ENCODE results near the gene SLC24A3.

The SLC24A3 gene

DNA sequence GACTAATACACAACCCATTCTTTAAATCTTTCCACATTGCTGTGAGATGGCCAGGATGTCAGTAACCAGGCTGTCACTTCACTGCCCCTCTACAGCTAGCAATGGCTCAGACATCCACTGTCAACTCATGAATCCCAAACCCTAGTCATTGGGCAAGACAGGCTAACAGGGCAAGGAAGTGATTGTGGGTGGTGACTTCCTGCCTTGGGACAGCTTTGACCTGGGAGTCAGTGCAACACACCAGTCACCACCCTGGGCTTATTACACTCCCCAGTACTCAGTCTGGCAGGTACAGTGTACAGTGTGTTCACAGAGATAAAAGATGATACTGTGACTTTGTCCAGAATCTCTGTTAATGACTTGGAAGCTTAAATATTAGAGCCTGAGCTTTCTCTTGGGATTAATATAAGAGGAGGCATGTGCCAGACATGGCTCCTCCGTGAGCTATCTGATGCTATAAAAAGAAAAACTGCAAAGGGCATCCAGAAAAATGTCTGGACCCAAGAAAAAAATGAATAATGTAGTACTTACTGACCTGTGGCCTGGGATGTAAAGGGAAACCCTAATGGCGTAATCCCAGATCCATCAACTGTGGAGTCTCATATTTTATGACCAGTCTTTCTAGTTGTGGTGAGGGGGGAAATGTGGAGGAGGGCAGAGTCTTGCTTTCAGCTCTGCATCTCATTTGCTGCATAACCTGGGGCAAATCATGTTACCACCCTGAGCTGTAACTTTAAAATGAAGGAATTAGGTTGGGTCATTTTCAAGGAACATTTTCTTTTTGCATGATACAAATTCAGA is 244.4 kb downstream of the SLC24A3 start:
- TF ChIP-seq, protein P1, sequence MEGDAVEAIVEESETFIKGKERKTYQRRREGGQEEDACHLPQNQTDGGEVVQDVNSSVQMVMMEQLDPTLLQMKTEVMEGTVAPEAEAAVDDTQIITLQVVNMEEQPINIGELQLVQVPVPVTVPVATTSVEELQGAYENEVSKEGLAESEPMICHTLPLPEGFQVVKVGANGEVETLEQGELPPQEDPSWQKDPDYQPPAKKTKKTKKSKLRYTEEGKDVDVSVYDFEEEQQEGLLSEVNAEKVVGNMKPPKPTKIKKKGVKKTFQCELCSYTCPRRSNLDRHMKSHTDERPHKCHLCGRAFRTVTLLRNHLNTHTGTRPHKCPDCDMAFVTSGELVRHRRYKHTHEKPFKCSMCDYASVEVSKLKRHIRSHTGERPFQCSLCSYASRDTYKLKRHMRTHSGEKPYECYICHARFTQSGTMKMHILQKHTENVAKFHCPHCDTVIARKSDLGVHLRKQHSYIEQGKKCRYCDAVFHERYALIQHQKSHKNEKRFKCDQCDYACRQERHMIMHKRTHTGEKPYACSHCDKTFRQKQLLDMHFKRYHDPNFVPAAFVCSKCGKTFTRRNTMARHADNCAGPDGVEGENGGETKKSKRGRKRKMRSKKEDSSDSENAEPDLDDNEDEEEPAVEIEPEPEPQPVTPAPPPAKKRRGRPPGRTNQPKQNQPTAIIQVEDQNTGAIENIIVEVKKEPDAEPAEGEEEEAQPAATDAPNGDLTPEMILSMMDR (IDR thresholded peaks at IDR 0.05; ENCODE audit: low read depth, low read length), result no peak
- H3K4me3 ChIP-seq (replicated peaks in 1 of 2; ENCODE audit: low read depth in 2 of 2, low read length in 2 of 2), result no peak overlapping the region
- peak in 1 of 2 donors; percentile 8 for DNase-seq (ENCODE audit: low read depth in 2 of 2)

DNA sequence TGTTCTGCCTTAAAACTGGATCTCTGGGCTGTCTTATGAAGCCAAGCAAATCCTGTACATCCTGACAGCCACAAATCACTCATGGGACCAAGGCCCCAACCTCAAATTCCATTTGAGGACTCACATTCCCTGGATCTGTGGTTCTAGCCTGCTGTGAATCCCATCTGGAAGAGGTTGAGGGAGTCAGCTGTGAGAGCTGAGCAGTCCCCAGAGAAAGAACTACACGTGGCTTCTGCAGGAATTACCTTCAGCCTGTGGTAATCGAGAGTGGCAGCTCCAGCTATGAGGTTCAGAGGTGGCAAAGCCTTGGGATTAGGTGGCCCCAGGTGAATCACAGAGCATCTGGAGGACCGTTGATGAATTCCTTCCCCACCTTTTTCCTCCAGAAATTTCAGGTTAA is 245.2 kb downstream of the SLC24A3 start:
- no peak for DNase-seq (ENCODE audit: low read depth in 2 of 2)
- H3K4me3 ChIP-seq (replicated peaks in 1 of 2; ENCODE audit: low read depth in 2 of 2, low read length in 2 of 2), result no peak overlapping the region
- TF ChIP-seq, protein P1 (IDR thresholded peaks at IDR 0.05; ENCODE audit: low read depth, low read length), result no peak

DNA sequence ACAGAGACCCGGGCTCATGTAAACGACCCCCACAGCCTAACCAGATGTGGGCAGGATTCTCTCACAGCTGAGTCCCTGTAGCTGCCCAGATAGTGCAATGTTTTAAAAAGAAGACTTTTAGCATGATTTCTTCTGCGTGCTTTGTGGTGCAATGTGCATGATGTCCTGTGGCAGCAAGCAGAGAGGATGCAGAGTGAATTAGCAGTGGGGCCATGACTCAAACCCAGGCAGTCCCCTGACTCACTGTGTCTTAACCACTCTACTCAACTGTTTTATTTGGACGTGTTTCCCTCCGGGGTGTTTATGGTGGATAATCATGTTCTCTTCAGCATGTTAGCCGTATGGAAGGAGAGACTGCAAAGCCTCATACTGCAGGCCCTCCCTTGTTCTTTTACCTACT is 247.9 kb downstream of the SLC24A3 start:
- TF ChIP-seq, protein P1 (IDR thresholded peaks at IDR 0.05; ENCODE audit: low read depth, low read length), result no peak
- peak; percentile 22 to 87 for DNase-seq (ENCODE audit: low read depth in 2 of 2)
- H3K4me3 ChIP-seq (replicated peaks in 1 of 2; ENCODE audit: low read depth in 2 of 2, low read length in 2 of 2), result no peak overlapping the region

DNA sequence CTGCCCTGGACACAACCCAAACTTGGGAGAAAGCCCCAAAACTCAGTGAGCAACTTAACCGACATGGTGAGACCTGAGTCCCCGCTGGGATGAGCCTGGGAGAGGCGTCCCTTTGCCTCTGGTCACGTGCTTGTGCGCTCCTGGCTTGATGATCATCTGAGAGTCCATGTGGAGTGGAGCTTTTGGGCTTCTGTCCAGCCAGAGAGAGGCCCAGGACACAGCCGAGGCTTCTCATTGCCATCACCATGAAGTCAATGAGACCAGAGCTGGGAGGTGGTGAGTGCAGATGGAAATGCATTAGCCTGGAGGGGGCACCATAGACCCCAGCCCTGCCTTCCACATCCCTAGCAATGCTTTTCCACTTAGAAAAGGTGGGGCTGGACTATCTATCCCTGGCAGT is 250.0 kb downstream of the SLC24A3 start:
- TF ChIP-seq, protein P1 (IDR thresholded peaks at IDR 0.05; ENCODE audit: low read depth, low read length), result no peak
- no peak for DNase-seq (ENCODE audit: low read depth in 2 of 2)

DNA sequence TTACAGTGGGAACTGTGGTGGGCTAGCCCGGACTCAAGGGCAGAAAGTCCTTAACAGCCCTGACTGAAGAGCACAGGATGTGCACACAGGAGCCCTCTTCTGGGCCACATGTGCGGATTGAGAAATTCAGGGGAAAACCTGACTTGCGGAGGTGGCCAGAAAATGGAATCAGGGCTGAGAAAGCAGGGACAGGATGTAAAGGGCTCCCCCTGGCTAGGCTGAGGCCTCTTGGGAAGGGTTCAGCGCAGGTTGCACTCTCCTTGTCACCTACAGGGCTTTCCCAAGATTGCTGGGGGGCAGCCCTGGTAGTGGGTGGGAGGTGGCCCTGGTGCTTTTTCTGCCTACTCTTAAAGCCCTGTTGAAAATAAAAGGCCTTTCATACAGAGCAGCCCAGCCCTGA is 251.2 kb downstream of the SLC24A3 start:
- no peak overlapping the region for H3K4me3 ChIP-seq (replicated peaks in 1 of 2; ENCODE audit: low read depth in 2 of 2, low read length in 2 of 2)
- TF ChIP-seq, protein P1 (IDR thresholded peaks at IDR 0.05; ENCODE audit: low read depth, low read length), result no peak
- DNase-seq (ENCODE audit: low read depth in 2 of 2), result no peak

More for the DNA sequence above, 250.0 kb downstream of the SLC24A3 start:
- H3K4me3 ChIP-seq (replicated peaks in 1 of 2; ENCODE audit: low read depth in 2 of 2, low read length in 2 of 2), result no peak overlapping the region

DNA sequence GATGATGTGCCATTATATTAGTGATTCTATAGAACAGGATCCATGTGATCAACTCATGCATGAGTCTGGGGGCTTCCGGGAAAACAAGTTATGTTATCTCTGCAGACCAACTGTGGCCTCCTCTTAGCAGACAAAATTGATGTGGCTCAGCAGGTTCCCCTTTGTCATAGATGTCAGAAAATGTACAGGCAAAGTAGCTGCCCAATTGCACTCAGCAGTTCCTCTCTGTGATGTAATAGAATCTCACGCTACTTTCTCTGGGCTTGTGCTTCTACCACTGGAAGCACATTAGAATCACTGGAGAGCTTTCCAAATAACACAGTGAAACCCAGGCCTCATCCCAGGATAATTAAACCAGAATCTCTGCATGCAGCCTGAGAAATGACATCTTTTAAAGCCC is 253.1 kb downstream of the SLC24A3 start:
- TF ChIP-seq, protein P1 (IDR thresholded peaks at IDR 0.05; ENCODE audit: low read depth, low read length), result no peak
- DNase-seq (ENCODE audit: low read depth in 2 of 2), result no peak
- H3K4me3 ChIP-seq (replicated peaks in 1 of 2; ENCODE audit: low read depth in 2 of 2, low read length in 2 of 2), result no peak overlapping the region

Data from cardiac fibroblast (primary cell).